Neural progenitor cell (in vitro differentiated cells): ENCODE results near the gene PDE3B. TPM values are rescaled to one million over a fixed set of nuclear protein-coding genes. Genes with fewer than 3 reads are reported as not detected.
"Not testable (repeated sequence)": the region's sequence is repeated elsewhere in the genome, so short reads cannot be mapped to it uniquely, and the experiment has no call there.

Experiments
- DNase-seq: peaks from one replicate; pipeline ENCODE4 v3.0.0-alpha.2; 2016; ENCODE audit warnings: low spot score
- H2AFZ ChIP-seq: fragments of 200-600 bp; sonication (generic); replicated peaks from 2 replicates; pipeline ENCODE4 v1.6.1; 2016; ENCODE audit warnings: antibody characterized with exemption
- H3F3A ChIP-seq: fragments of 200-600 bp; sonication (generic); 2 replicates; pipeline ENCODE4 v1.6.1; 2016; ENCODE audit warnings: antibody characterized with exemption, low read depth
- H3K27ac ChIP-seq: fragments of 200-600 bp; sonication (generic); 2 replicates; pipeline ENCODE4 v1.5.1; 2016; ENCODE audit warnings: mild to moderate bottlenecking
- H3K27me3 ChIP-seq: fragments of 200-600 bp; sonication (generic); 2 replicates; pipeline ENCODE4 v1.6.1; 2016; ENCODE audit warnings: mild to moderate bottlenecking, moderate library complexity
- H3K36me3 ChIP-seq: fragments of 200-600 bp; sonication (generic); 2 replicates; pipeline ENCODE4 v1.5.1; 2016
- H3K4me1 ChIP-seq: fragments of 200-600 bp; sonication (generic); 2 replicates; pipeline ENCODE4 v1.6.1; 2016; ENCODE audit warnings: mixed run types
- H3K4me2 ChIP-seq: fragments of 200-600 bp; sonication (generic); 2 replicates; pipeline ENCODE4 v1.6.1; 2016
- H3K4me3 ChIP-seq: fragments of 200-600 bp; sonication (generic); 2 replicates; pipeline ENCODE4 v1.5.1; 2016
- H3K79me2 ChIP-seq: fragments of 200-600 bp; sonication (generic); 2 replicates; pipeline ENCODE4 v1.6.1; 2016; ENCODE audit warnings: low read depth
- H3K9ac ChIP-seq: fragments of 200-600 bp; sonication (generic); 2 replicates; pipeline ENCODE4 v1.6.1; 2016
- H3K9me3 ChIP-seq: fragments of 200-600 bp; sonication (generic); 2 replicates; pipeline ENCODE4 v1.5.1; 2016; ENCODE audit warnings: low read depth
- H4K20me1 ChIP-seq: fragments of 200-600 bp; sonication (generic); 2 replicates; pipeline ENCODE4 v1.6.1; 2016; ENCODE audit warnings: low read depth
- H3K27ac Mint-ChIP-seq: 3 replicates; pipeline ENCODE4 v1.8.0; 2021; ENCODE audit warnings: mixed read lengths
- H3K27me3 Mint-ChIP-seq: 2 replicates; pipeline ENCODE4 v1.8.0; 2022; ENCODE audit warnings: low read depth, mild to moderate bottlenecking, inconsistent platforms, moderate library complexity, mixed read lengths; ENCODE audit not compliant: insufficient read depth
- H3K36me3 Mint-ChIP-seq: 3 replicates; pipeline ENCODE4 v1.8.0; 2021; ENCODE audit warnings: mixed read lengths
- H3K4me1 Mint-ChIP-seq: 3 replicates; pipeline ENCODE4 v1.8.0; 2021; ENCODE audit warnings: mixed read lengths
- H3K4me3 Mint-ChIP-seq: 3 replicates; pipeline ENCODE4 v1.8.0; 2021; ENCODE audit warnings: mild to moderate bottlenecking, moderate library complexity, mixed read lengths
- H3K9me3 Mint-ChIP-seq: 3 replicates; pipeline ENCODE4 v1.8.0; 2020; ENCODE audit warnings: mixed read lengths
- EZH2 ChIP-seq: fragments of 200-600 bp; sonication (generic); IDR thresholded peaks from 2 replicates; pipeline ENCODE4 v1.6.1; 2017; ENCODE audit warnings: antibody characterized with exemption, mild to moderate bottlenecking, moderate library complexity
- EZH2phosphoT487 ChIP-seq: fragments of 200-600 bp; sonication (generic); IDR thresholded peaks from 2 replicates; pipeline ENCODE4 v1.6.1; 2017; ENCODE audit warnings: antibody characterized with exemption
- total RNA-seq: library from RNA; depleted of rRNA; stranded (reverse); fragments of >200 nt; gene quantifications from 2 replicates; pipeline ENCODE4 v1.2.3, GENCODE V29; 2015; ENCODE audit warnings: low replicate concordance
- TF ChIP-seq, protein P1 (sequence below): fragments of 200-600 bp; sonication (generic); IDR thresholded peaks from 2 replicates; pipeline ENCODE4 v1.5.1; 2017; ENCODE audit warnings: antibody characterized with exemption, mild to moderate bottlenecking

PDE3B gene
- total RNA-seq, 1 donor from 2014 or later: 14.3 TPM

DNA sequence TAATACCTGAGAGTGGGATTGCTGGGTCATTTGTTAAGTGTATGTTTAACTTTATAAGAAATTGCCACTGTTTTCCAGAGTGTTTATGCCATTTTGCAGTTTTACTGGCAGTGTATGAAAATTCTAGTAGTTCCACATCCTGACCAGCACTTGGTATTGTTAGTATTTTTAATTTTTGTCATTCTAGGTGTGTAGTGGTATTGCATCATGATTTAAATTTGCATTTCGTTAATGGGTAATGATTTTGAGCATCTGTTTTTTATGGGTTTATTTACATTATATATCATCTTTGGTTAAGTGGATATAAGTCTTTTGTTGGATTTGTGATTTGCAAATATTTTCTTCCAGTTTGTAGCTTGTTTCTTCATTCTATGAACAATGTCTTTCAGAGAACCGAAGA is 34.7 kb downstream of the PDE3B start:
- Mint-ChIP-seq H3K9me3 (peaks cover 17% of the 10 kb centered on the region), H3K4me1 (no peaks in the 10 kb centered on the region), H3K4me3 (no peak overlapping the region), H3K27me3 (no peaks in the 10 kb centered on the region), H3K36me3 (peaks cover 13% of the 10 kb centered on the region), H3K27ac (no peak overlapping the region)
- H3K9me3 ChIP-seq: no peaks in the 10 kb centered on the region
- H3K4me2 ChIP-seq: no peak overlapping the region
- H3K27me3 ChIP-seq: no peaks in the 10 kb centered on the region
- no peaks in the 10 kb centered on the region for H3F3A ChIP-seq
- H3K9ac ChIP-seq: no peak overlapping the region
- no peaks in the 10 kb centered on the region for H4K20me1 ChIP-seq
- no peak overlapping the region for H3K27ac ChIP-seq
- no peak overlapping the region for H3K4me3 ChIP-seq
- no peak for TF ChIP-seq EZH2
- no peak for TF ChIP-seq EZH2phosphoT487
- TF ChIP-seq, protein P1, sequence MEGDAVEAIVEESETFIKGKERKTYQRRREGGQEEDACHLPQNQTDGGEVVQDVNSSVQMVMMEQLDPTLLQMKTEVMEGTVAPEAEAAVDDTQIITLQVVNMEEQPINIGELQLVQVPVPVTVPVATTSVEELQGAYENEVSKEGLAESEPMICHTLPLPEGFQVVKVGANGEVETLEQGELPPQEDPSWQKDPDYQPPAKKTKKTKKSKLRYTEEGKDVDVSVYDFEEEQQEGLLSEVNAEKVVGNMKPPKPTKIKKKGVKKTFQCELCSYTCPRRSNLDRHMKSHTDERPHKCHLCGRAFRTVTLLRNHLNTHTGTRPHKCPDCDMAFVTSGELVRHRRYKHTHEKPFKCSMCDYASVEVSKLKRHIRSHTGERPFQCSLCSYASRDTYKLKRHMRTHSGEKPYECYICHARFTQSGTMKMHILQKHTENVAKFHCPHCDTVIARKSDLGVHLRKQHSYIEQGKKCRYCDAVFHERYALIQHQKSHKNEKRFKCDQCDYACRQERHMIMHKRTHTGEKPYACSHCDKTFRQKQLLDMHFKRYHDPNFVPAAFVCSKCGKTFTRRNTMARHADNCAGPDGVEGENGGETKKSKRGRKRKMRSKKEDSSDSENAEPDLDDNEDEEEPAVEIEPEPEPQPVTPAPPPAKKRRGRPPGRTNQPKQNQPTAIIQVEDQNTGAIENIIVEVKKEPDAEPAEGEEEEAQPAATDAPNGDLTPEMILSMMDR: no peak
- H2AFZ ChIP-seq: no peak overlapping the region
- H3K36me3 ChIP-seq: no peaks in the 10 kb centered on the region
- DNase-seq: no peak
- no peaks in the 10 kb centered on the region for H3K4me1 ChIP-seq
- H3K79me2 ChIP-seq: no peaks in the 10 kb centered on the region

DNA sequence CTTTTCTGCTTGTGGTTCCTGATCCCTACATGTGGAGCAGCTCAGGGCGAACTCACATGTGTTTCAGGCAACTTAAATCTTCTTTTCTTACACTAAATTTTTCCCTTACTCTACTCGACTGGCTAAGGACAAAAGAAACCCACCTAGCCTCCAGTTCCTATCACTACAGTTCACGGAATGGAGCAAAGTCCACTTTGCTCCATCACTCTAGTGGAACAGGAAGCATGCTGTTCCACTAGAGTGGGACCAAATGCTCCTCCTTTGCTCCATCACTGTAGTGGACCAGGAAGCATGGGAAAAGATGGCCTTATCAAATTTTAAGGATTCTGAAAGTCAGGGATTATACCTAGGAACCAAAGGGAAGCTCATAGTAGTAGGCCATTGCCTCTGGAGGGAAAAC is 36.1 kb downstream of the PDE3B start:
- no peaks in the 10 kb centered on the region for H3K79me2 ChIP-seq
- peaks cover 17% of the 10 kb centered on the region for H3K9me3 Mint-ChIP-seq
- TF ChIP-seq EZH2phosphoT487 (no peak), EZH2 (no peak)
- TF ChIP-seq, protein P1: no peak
- H3K36me3 ChIP-seq: no peaks in the 10 kb centered on the region
- H3K27me3 Mint-ChIP-seq: peaks cover 2% of the 10 kb centered on the region
- no peaks in the 10 kb centered on the region for H3K4me1 ChIP-seq
- H2AFZ ChIP-seq: no peak overlapping the region
- H3K4me1 Mint-ChIP-seq: no peaks in the 10 kb centered on the region
- no peak overlapping the region for H3K9ac ChIP-seq
- no peaks in the 10 kb centered on the region for H3F3A ChIP-seq
- no peak for DNase-seq
- no peaks in the 10 kb centered on the region for H3K27me3 ChIP-seq
- no peak overlapping the region for H3K27ac ChIP-seq
- H3K4me3 Mint-ChIP-seq: no peak overlapping the region
- H4K20me1 ChIP-seq: no peaks in the 10 kb centered on the region
- H3K4me3 ChIP-seq: no peak overlapping the region
- no peak overlapping the region for H3K27ac Mint-ChIP-seq
- H3K4me2 ChIP-seq: no peak overlapping the region
- H3K9me3 ChIP-seq: no peaks in the 10 kb centered on the region
- H3K36me3 Mint-ChIP-seq: peaks cover 8% of the 10 kb centered on the region

DNA sequence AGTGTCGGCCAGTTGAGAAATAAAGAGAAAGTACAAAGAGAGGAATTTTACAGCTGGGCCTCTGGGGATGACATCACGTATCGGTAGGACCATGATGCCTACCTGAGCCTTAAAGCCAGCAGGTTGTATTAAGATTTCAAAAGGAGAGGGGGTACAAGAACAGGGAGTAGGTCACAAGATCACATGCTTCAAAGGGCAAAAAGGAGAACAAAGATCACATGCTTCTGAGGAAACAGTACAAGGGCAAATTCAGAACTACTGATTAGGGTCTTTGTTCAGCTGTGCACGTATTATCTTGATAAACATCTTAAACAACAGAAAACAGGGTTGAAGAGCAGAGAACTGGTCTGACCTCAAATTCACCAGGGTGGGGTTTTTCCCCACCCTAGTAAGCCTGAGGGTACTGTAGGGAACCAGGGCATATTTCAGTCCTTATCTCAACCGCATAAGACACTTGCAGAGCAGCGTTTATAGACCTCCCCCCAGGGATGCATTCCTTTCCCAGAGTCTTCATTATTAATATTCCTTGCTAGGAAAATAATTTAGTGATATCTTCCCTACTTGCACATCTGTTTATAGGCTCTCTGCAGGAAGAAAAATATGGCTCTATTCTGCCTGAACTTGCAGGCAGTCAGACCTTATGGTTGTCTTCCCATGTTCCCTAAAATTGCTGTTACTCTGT is 40.8 kb downstream of the PDE3B start:
- not testable (repeated sequence) for DNase-seq, H3K36me3 Mint-ChIP-seq, H3F3A ChIP-seq, H3K27me3 Mint-ChIP-seq, H3K27ac Mint-ChIP-seq, H3K4me2 ChIP-seq, H3K4me3 ChIP-seq, H3K27me3 ChIP-seq, H3K4me1 ChIP-seq, H3K9me3 ChIP-seq, H3K4me3 Mint-ChIP-seq, H3K79me2 ChIP-seq, H4K20me1 ChIP-seq, H3K9ac ChIP-seq, H3K36me3 ChIP-seq, H2AFZ ChIP-seq, H3K4me1 Mint-ChIP-seq, H3K9me3 Mint-ChIP-seq, H3K27ac ChIP-seq

DNA sequence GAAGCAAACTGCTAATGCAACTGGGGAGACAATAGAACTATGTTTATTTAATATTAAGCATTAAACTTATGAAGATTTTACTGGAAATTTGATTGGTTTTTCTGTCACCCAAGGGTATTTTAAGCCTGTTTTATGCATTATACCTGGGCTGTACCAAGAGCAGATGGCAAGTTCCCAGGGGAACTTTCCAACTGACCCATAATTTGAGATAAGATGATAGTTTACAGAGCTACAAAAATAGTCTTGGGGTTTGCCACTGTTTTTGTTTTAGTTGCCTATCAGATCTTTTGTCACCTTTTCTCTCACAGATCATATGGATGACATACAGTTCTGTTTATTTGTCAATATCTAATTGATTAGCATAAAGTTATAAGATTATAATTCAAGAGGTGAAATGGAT is 43.9 kb downstream of the PDE3B start:
- no peak overlapping the region for H3K9ac ChIP-seq
- H3K36me3 Mint-ChIP-seq: peaks cover 5% of the 10 kb centered on the region
- TF ChIP-seq EZH2phosphoT487 (no peak), EZH2 (no peak)
- TF ChIP-seq, protein P1: no peak
- no peak overlapping the region for H3K4me3 ChIP-seq
- H3K27me3 Mint-ChIP-seq: peaks cover 2% of the 10 kb centered on the region
- DNase-seq: no peak
- no peaks in the 10 kb centered on the region for H3K36me3 ChIP-seq
- H3K4me3 Mint-ChIP-seq: no peak overlapping the region
- H3K9me3 Mint-ChIP-seq: peaks cover 3% of the 10 kb centered on the region
- no peaks in the 10 kb centered on the region for H4K20me1 ChIP-seq
- no peaks in the 10 kb centered on the region for H3K9me3 ChIP-seq
- no peaks in the 10 kb centered on the region for H3K4me1 ChIP-seq
- H3F3A ChIP-seq: no peaks in the 10 kb centered on the region
- no peaks in the 10 kb centered on the region for H3K27me3 ChIP-seq
- H2AFZ ChIP-seq: no peak overlapping the region
- H3K4me1 Mint-ChIP-seq: no peaks in the 10 kb centered on the region
- no peak overlapping the region for H3K4me2 ChIP-seq
- no peak overlapping the region for H3K27ac ChIP-seq
- no peaks in the 10 kb centered on the region for H3K79me2 ChIP-seq
- H3K27ac Mint-ChIP-seq: no peak overlapping the region
